ENCODE data around the gene CGNL1.

DNA sequence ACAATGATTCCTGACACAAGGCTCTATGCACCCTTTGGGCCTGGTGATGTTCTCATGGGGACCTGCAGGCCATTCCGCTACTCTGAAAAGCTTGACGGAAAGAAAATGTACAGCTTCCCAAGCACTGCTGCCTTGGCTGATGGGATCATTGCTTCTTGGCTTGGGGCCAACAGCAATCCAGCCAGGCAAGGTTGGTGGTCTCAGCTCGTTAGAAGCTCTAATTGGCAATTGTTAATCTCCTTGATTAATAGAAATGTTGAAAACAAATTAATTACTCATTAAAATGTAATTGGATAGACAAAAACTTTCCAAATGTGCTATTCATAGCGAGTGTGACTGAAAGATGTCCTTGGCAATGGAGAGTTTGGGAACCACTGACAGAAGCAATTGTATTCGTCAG is 199.1 kb downstream of the CGNL1 start:
- TF ChIP-seq ZNF140 (tag by site-specific recombination; IDR thresholded peaks at IDR 0.05) (no peak), KLF1 (tag by site-specific recombination; IDR thresholded peaks at IDR 0.05) (no peak), ZNF48 (tag by site-specific recombination; IDR thresholded peaks at IDR 0.05) (no peak), ZNF561 (tag by site-specific recombination; IDR thresholded peaks at IDR 0.05; ENCODE audit: borderline replicate concordance) (no peak), ZNF341 (tag by site-specific recombination; IDR thresholded peaks at IDR 0.05; ENCODE audit: low read depth) (no peak), TCF7L2 (IDR thresholded peaks at IDR 0.05; ENCODE audit: borderline replicate concordance, low read depth, low read length) (no peak), ZNF571 (tag by site-specific recombination; IDR thresholded peaks at IDR 0.05) (no peak)
- TF ChIP-seq, protein P1, sequence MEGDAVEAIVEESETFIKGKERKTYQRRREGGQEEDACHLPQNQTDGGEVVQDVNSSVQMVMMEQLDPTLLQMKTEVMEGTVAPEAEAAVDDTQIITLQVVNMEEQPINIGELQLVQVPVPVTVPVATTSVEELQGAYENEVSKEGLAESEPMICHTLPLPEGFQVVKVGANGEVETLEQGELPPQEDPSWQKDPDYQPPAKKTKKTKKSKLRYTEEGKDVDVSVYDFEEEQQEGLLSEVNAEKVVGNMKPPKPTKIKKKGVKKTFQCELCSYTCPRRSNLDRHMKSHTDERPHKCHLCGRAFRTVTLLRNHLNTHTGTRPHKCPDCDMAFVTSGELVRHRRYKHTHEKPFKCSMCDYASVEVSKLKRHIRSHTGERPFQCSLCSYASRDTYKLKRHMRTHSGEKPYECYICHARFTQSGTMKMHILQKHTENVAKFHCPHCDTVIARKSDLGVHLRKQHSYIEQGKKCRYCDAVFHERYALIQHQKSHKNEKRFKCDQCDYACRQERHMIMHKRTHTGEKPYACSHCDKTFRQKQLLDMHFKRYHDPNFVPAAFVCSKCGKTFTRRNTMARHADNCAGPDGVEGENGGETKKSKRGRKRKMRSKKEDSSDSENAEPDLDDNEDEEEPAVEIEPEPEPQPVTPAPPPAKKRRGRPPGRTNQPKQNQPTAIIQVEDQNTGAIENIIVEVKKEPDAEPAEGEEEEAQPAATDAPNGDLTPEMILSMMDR (tag by site-specific recombination; IDR thresholded peaks at IDR 0.05), result no peak
- TF ChIP-seq, protein P2, sequence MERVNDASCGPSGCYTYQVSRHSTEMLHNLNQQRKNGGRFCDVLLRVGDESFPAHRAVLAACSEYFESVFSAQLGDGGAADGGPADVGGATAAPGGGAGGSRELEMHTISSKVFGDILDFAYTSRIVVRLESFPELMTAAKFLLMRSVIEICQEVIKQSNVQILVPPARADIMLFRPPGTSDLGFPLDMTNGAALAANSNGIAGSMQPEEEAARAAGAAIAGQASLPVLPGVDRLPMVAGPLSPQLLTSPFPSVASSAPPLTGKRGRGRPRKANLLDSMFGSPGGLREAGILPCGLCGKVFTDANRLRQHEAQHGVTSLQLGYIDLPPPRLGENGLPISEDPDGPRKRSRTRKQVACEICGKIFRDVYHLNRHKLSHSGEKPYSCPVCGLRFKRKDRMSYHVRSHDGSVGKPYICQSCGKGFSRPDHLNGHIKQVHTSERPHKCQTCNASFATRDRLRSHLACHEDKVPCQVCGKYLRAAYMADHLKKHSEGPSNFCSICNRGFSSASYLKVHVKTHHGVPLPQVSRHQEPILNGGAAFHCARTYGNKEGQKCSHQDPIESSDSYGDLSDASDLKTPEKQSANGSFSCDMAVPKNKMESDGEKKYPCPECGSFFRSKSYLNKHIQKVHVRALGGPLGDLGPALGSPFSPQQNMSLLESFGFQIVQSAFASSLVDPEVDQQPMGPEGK (tag by site-specific recombination; IDR thresholded peaks at IDR 0.05), result no peak
